CD4-positive, alpha-beta T cell treated with Interleukin-17A for 1 hour (primary cell): Measurements from ENCODE around the gene SGPP1.
"Not testable (repeated sequence)": the region's sequence is repeated elsewhere in the genome, so short reads cannot be mapped to it uniquely, and the experiment has no call there.

Source experiments
- DNase-seq: peaks from one replicate; pipeline ENCODE4 v3.0.0-alpha.2; 2020

The SGPP1 gene

GRCh38 chr14:63725786-63726460 lies 1.9 kb downstream of the SGPP1 start:
- DNase-seq = no peak

GRCh38 chr14:63717702-63718101 lies 10.2 kb downstream of the SGPP1 start:
- peak; percentile 15 for DNase-seq

GRCh38 chr14:63715360-63715759 lies 12.5 kb downstream of the SGPP1 start:
- no peak for DNase-seq

- no peak for DNase-seq
Measured at GRCh38 chr14:63713764-63714163, 14.1 kb downstream of the SGPP1 start.

GRCh38 chr14:63713058-63713457 lies 14.8 kb downstream of the SGPP1 start:
- no peak for DNase-seq

- no peak for DNase-seq
Measured at GRCh38 chr14:63712123-63712522, 15.7 kb downstream of the SGPP1 start.

GRCh38 chr14:63710497-63710896 lies 17.4 kb downstream of the SGPP1 start:
- DNase-seq = no peak

- DNase-seq = no peak
Measured at GRCh38 chr14:63709589-63709988, 18.3 kb downstream of the SGPP1 start.

GRCh38 chr14:63707216-63707615 lies 20.6 kb downstream of the SGPP1 start:
- DNase-seq = no peak

- DNase-seq = no peak
Measured at GRCh38 chr14:63705561-63706070, 22.2 kb downstream of the SGPP1 start.

GRCh38 chr14:63702530-63702929 lies 25.3 kb downstream of the SGPP1 start:
- DNase-seq = not testable (repeated sequence)

- no peak for DNase-seq
Measured at GRCh38 chr14:63701606-63702299, 26.1 kb downstream of the SGPP1 start.

GRCh38 chr14:63692310-63693020 lies 35.4 kb downstream of the SGPP1 start:
- no peak for DNase-seq

GRCh38 chr14:63689132-63689531 lies 38.7 kb downstream of the SGPP1 start:
- DNase-seq = no peak

- DNase-seq = no peak
Measured at GRCh38 chr14:63686926-63687325, 40.9 kb downstream of the SGPP1 start.

- DNase-seq = no peak
Measured at GRCh38 chr14:63685401-63685800, 42.5 kb downstream of the SGPP1 start.

- no peak for DNase-seq
Measured at GRCh38 chr14:63682727-63683593, 44.9 kb downstream of the SGPP1 start.

GRCh38 chr14:63678536-63678935 lies 49.3 kb downstream of the SGPP1 start:
- no peak for DNase-seq

- no peak for DNase-seq
Measured at GRCh38 chr14:63677891-63678379, 49.9 kb downstream of the SGPP1 start.

- DNase-seq = no peak
Measured at GRCh38 chr14:63676615-63677014, 51.2 kb downstream of the SGPP1 start.

- no peak for DNase-seq
Measured at GRCh38 chr14:63673886-63674497, 53.9 kb downstream of the SGPP1 start.

GRCh38 chr14:63673255-63673654 lies 54.6 kb downstream of the SGPP1 start:
- DNase-seq = no peak
